GM12875 (cell line): ENCODE data around the gene CTPS1.

Experiments
- H3K4me3 ChIP-seq: one replicate; pipeline ENCODE4 v1.5.1; 2011; ENCODE audit warnings: low read depth, low read length, control low read depth
- TF ChIP-seq, protein P1 (sequence below): IDR thresholded peaks from 2 replicates; pipeline ENCODE4 v1.5.1; 2011; ENCODE audit warnings: low read depth, mild to moderate bottlenecking, control low read depth, inconsistent platforms, low read length, moderate library complexity, borderline replicate concordance; ENCODE audit not compliant: insufficient read depth

The CTPS1 gene

DNA sequence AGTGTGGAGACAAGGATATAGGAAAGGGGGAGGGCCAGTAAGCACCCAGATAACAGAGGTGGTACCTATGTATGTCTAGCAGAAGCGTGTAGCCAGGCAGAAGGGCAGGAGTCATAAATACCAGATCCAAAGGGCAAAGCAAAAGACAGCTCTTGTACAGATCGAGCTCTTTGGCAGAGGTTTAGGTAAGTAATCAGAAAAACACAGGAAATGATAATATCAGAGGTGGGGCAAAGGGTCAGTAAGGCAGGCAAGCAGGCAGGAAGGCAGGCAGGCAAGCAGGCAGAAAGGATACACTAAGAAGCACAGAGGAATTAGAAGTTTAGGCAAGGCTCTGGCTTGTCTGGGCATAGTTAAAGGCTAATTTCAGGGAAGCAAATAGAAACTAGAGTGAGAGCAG, 64.7 kb downstream of the CTPS1 start:
- TF ChIP-seq, protein P1, sequence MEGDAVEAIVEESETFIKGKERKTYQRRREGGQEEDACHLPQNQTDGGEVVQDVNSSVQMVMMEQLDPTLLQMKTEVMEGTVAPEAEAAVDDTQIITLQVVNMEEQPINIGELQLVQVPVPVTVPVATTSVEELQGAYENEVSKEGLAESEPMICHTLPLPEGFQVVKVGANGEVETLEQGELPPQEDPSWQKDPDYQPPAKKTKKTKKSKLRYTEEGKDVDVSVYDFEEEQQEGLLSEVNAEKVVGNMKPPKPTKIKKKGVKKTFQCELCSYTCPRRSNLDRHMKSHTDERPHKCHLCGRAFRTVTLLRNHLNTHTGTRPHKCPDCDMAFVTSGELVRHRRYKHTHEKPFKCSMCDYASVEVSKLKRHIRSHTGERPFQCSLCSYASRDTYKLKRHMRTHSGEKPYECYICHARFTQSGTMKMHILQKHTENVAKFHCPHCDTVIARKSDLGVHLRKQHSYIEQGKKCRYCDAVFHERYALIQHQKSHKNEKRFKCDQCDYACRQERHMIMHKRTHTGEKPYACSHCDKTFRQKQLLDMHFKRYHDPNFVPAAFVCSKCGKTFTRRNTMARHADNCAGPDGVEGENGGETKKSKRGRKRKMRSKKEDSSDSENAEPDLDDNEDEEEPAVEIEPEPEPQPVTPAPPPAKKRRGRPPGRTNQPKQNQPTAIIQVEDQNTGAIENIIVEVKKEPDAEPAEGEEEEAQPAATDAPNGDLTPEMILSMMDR, result no peak
- H3K4me3 ChIP-seq, result no peak overlapping the region

DNA sequence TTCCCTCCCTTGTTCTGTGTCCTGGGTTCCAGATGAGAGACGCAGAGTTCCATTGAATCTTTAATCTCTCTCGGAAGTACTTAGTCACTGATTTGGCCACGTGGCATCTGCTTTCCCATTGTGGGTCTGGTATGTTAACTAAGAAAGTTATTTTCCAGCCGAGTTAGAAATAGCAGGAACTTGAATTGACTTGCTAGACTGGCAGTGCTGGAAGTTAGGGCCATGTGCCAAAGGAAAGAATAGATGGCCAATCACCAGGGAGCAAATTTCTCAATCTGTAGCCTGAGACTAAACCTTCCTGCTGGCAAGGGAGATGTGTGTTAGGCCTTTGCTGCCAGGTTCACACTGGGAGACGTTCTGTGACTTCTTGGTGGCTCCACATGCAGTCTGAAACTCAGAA, 66.2 kb downstream of the CTPS1 start:
- TF ChIP-seq, protein P1, result no peak
- no peak overlapping the region for H3K4me3 ChIP-seq

DNA sequence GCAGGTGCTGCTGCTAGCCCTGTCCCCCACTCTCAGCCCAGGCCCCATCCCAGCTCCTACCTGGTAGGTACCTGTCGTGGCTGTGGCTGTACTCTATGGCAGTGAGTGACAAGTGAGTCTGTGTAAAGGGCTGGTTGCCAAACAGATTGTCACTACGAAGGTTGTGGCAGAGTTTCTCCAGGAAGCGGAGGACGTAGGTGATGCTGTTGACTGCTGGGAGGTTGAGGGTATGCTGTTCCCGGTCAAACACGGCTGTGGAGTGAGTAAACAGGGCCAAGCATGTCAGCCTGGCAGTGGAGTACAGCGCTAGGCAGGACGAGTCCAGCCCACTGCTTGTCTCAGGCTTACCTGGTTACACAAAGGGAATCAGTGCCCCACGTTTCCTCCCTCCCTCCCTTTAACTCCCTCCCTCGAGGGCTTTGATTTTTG, 66.9 kb downstream of the CTPS1 start:
- TF ChIP-seq, protein P1, result no peak
- H3K4me3 ChIP-seq, result no peak overlapping the region

DNA sequence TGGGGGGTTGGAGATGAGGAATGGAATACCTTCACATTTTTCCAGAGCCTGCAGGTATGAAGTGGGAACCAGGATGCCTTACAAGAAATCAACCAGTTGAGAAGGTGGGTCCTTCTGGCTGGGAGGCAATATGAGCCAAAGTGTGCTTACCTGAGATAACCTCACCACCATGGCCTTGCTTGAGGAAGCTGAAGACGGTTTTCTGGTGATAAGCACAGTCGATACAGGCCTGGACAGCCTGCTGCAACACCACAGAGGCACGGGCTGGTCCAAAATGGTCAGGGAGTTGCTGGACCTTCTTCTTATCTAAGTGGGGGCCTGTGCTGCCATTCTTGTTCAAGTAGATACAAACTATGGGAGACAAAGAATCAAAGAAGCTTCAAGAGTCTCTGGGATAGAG, 69.0 kb downstream of the CTPS1 start:
- TF ChIP-seq, protein P1, result no peak
- H3K4me3 ChIP-seq, result no peak overlapping the region

DNA sequence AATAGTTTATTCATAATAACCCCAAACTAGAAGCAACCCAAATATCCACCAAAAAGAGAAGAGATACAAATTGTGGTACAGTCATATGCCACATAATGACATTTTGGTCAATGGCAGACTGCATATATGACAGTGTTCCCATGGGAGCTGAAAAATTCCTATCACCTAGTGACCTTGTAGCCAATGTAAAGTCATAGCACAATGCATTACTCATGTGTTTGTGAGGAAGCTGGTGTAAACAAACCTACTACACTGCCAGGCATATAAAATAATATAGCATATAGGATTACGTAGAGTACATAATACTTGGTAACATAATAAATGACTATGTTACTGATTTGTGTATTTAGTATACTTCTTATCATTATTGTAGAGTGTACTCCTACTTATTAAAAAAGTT, 71.5 kb downstream of the CTPS1 start:
- TF ChIP-seq, protein P1, result no peak
- H3K4me3 ChIP-seq, result no peak overlapping the region

DNA sequence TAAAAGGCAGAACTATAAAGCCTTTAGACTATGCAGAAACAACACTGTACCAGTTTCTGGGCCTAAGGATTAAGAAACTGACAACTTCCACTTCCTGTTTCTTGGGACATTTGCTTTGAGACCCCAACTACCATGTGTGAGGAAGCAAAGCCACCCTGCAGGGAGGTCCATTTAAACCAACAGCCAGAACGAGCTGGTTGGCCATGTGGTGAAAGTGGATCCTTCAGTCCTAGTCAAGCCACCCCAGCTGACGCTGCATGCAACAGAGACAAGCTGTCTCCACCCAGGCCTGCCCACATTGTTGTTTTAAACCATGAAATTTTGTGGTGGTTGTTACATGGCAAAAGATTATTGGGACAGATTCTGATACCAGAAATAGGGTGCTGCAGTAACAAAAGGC, 73.8 kb downstream of the CTPS1 start:
- TF ChIP-seq, protein P1, result no peak
- H3K4me3 ChIP-seq, result no peak overlapping the region

DNA sequence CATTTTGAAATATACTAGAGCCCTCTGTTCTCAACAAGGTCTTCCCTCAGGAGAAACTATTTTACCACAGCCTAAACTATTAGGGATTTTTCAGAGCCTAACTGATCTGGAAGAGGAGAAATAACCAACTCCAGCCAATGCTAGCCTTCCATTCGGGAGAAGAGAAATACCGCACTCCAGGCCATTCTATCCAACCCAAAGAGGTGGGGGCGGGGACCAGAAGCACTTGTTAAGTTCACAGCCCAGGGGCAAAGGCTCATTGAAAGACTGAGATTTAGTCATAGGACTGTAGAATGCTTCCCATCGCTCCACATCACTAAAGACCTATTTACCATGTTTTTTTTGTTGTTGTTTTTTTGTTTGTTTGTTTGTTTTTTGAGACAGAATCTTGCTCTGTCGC, 77.4 kb downstream of the CTPS1 start:
- TF ChIP-seq, protein P1, result no peak
- no peak overlapping the region for H3K4me3 ChIP-seq
